GM12874 (cell line): Measurements from ENCODE around the gene TNFRSF6B.

Experiments
- CTCF ChIP-seq: IDR thresholded peaks from 2 replicates; pipeline ENCODE4 v1.5.1; 2011; ENCODE audit warnings: low read depth, mild to moderate bottlenecking, control low read depth, low read length, moderate library complexity; ENCODE audit not compliant: insufficient read depth

TNFRSF6B gene

DNA sequence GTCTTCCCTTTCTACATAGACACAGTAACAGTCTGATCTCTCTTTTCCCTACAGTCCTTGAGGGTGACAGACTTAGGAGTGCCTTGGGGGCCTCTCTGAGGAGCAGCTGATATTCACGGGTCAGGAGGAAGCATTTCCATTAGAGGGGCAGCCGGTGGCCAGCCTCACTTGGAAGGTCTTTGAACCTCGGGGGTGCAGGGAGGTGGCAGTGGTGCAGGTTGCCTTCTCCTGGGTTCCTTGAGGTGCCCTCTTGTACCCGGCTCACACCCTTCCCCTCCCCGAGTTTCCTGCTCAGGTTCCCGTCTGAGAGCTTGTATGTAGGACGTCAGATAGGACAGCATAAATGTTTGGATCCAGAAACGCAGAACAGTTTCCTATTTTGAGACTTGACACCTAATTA, 35.8 kb upstream of the TNFRSF6B start:
- TF ChIP-seq CTCF = no peak

- no peak for TF ChIP-seq CTCF
Measured at GRCh38 chr20:63661108-63661507, 35.3 kb upstream of the TNFRSF6B start.

GRCh38 chr20:63661959-63662812, 34.3 kb upstream of the TNFRSF6B start:
- no peak for TF ChIP-seq CTCF

DNA sequence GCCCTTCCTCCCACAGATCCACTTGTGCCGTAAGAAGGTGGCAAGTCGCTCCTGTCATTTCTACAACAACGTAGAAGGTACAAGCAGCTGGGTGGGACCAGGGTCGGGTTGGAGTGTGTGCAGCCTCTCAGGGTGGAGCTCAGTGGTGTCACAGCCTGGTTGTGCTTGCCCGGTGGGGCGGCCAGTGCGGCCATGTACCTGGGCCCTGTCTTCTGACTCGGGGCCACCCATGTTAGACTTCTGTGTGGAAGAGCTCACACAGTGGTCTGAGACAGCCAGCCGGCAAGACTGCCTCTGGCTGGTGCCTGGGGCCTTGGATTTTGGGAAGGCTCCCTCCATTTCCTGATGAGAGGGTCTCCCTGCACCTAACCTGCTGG, 33.7 kb upstream of the TNFRSF6B start:
- no peak for TF ChIP-seq CTCF

DNA sequence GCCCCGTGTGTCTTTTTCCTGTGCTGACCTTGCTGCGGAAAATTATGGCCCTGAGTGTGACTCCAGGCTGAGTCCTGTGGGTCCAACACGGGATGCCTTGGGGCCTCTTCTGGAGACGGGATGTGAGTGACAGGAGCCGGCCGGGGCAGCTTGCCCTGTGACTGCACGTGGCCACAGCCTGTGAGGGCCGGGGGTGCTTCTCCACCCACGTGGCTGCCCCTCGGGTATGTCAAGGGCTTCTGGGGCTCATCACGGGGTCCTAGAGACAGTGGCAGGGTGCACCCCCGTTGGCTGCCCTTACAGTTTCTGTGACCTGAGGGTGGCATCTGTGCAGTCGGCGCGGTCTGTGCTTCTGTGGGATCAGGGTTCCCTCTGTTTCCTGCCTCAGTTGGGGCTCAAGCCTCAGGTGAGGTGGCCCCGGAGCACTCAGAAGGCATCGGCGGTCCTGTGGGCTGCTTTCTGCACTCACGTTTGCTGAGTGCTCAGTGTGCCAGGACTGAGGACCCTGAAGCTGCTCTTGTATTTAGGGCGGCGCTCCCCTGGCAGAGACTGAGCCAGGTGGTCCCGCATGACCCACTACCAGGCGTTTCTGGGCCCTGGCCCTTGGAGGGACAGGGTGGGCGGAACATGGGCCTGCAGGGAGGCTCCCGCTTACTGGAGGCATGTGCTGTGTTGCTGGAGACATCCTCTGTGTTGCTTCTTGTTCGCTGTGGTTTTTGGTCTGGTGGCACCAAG, 33.0 kb upstream of the TNFRSF6B start:
- no peak for TF ChIP-seq CTCF

- TF ChIP-seq CTCF = no peak
Measured at GRCh38 chr20:63664143-63664851, 32.2 kb upstream of the TNFRSF6B start.
